ENCODE measurements around the gene YTHDC2. TPM values are rescaled to one million over a fixed set of nuclear protein-coding genes. Genes with fewer than 3 reads are reported as not detected.

YTHDC2 gene
- total RNA-seq, 4 donors from 2014 or later: 11.1 to 38.9 (median 21.2) TPM

DNA sequence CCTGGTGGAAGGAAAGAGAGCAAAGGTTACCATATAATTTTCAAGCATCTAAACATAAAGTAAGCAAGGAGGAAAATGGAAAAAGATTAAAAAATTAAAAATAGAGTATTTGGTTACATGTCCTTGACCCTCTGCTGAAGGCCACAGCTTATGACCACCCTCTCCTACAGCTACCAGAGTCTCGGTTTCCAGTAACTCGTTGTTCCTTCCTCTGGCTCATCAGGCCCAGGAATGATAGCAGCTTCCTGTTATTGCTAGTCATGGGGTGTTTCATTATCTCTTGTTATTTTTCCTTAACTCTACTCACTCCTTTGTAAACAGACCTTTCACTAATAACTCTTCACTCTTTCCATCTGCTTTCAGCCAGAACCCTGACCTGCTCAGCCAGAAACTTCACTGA is 102.2 kb downstream of the YTHDC2 start:
- TF ChIP-seq POLR2AphosphoS5 (IDR thresholded peaks at IDR 0.05) (no peak), EP300 (IDR thresholded peaks at IDR 0.05) (no peak), POLR2A (IDR thresholded peaks at IDR 0.05) (no peak)
- TF ChIP-seq, protein P1, sequence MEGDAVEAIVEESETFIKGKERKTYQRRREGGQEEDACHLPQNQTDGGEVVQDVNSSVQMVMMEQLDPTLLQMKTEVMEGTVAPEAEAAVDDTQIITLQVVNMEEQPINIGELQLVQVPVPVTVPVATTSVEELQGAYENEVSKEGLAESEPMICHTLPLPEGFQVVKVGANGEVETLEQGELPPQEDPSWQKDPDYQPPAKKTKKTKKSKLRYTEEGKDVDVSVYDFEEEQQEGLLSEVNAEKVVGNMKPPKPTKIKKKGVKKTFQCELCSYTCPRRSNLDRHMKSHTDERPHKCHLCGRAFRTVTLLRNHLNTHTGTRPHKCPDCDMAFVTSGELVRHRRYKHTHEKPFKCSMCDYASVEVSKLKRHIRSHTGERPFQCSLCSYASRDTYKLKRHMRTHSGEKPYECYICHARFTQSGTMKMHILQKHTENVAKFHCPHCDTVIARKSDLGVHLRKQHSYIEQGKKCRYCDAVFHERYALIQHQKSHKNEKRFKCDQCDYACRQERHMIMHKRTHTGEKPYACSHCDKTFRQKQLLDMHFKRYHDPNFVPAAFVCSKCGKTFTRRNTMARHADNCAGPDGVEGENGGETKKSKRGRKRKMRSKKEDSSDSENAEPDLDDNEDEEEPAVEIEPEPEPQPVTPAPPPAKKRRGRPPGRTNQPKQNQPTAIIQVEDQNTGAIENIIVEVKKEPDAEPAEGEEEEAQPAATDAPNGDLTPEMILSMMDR (IDR thresholded peaks at IDR 0.05): no peak
- no peaks in the 10 kb centered on the region for H3K4me1 ChIP-seq
- H3K27me3 ChIP-seq: peaks cover 3% of the 10 kb centered on the region
- 36 to 75% methylated on average over 2 of the region's 2 CpGs for WGBS, 2 donors (ENCODE audit: low coverage in 1 of 2)
- no peak overlapping the region for H3K27ac ChIP-seq
- H3K36me3 ChIP-seq: no peaks in the 10 kb centered on the region
- ATAC-seq: no peak
- H3K9me3 ChIP-seq: no peaks in the 10 kb centered on the region
- no peak overlapping the region for H3K4me3 ChIP-seq

DNA sequence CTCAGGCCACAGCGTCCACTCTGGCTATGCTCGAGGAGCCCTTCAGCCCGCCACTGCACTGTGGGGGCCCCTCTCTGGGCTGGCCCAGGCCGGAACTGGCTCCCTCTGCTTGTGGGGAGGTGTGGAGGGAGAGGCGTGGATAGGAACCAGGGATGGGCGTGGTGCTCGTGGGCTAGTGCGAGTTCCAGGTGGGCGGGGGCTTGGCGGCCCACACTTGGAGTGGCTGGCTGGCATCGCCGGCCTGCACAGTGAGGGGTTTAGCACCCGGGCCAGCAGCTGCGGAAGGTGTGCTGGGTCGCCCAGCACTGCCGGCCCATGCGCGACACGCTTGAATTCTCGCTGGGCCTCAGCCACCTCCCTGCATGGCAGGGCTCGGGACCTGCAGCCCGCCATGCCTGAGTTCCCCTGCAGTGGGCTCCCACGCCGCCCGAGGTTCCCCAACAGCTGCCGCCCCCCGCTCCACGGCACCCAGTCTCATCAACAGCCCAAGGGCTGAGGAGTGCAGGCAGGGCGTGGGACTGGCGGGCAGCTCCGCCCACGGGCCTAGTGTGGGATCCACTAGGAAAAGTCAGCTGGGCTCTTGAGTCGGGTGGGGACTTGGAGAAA is 103.8 kb downstream of the YTHDC2 start:
- WGBS, 2 donors (ENCODE audit: low coverage in 1 of 2): no CpG with 5 or more reads among the region's 33 CpGs
- H3K27ac ChIP-seq: no peak overlapping the region
- TF ChIP-seq POLR2A (IDR thresholded peaks at IDR 0.05): no peak
- TF ChIP-seq EP300 (IDR thresholded peaks at IDR 0.05): no peak
- no peak for TF ChIP-seq POLR2AphosphoS5 (IDR thresholded peaks at IDR 0.05)
- TF ChIP-seq, protein P1 (IDR thresholded peaks at IDR 0.05): no peak
- no peaks in the 10 kb centered on the region for H3K9me3 ChIP-seq
- H3K4me3 ChIP-seq: no peak overlapping the region
- H3K36me3 ChIP-seq: no peaks in the 10 kb centered on the region
- ATAC-seq: no peak
- no peaks in the 10 kb centered on the region for H3K4me1 ChIP-seq
- peaks cover 3% of the 10 kb centered on the region for H3K27me3 ChIP-seq

DNA sequence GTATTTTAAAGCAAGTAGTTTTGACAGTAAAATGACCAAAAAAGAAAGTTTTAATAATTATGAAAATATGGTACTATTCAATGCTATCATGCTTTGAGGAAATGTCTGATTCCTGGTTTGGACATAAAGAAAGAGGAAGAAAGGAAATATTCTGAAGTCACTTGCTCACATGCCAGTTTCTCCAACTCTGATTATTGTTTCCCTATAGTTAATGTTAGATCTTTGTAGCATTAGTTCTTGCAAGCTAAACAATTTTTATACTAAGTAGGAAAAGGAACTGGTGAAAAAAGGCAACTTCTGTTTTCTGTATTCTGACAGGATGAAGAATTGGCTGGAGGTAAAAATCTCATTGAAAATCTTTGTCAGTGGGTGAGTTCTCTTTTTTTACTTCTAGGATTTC is 119.5 kb downstream of the YTHDC2 start:
- H3K9me3 ChIP-seq: peaks cover 0 to 4% (median 0%) of the 10 kb centered on the region in 3 donors
- no peaks in the 10 kb centered on the region for H3K4me1 ChIP-seq
- H3K27ac ChIP-seq: no peak overlapping the region
- H3K27me3 ChIP-seq: no peaks in the 10 kb centered on the region
- H3K36me3 ChIP-seq: no peaks in the 10 kb centered on the region
- no peak for TF ChIP-seq EP300 (IDR thresholded peaks at IDR 0.05)
- TF ChIP-seq POLR2AphosphoS5 (IDR thresholded peaks at IDR 0.05): no peak
- TF ChIP-seq, protein P1 (IDR thresholded peaks at IDR 0.05): no peak
- TF ChIP-seq POLR2A (IDR thresholded peaks at IDR 0.05): no peak
- no peak overlapping the region for H3K4me3 ChIP-seq
- no peak for ATAC-seq

DNA sequence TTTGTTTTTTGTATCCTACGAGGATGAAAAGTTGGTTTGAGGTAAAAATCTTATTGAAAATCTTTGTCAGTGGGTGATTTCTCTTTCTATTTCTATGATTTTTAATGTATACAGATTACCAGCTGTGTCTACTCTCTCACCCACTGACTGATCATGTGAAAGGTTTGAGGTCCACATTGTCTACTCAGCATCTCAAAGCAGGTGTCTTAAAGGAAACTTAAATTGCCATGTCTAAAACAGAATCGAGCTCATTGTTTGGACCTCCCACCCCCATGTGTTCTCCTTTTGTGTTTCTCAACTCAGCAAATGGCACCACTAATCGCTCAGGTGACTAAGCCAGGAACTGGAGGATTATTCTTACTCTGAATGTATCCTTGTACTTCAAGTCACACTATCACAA is 121.5 kb downstream of the YTHDC2 start:
- no peak for ATAC-seq
- 69 to 77% methylated on average over 3 of the region's 3 CpGs for WGBS, 2 donors (ENCODE audit: low coverage in 1 of 2)
- Histone ChIP-seq H3K36me3 (no peaks in the 10 kb centered on the region), H3K4me1 (no peaks in the 10 kb centered on the region), H3K4me3 (no peak overlapping the region), H3K27ac (no peak overlapping the region), H3K9me3 (peaks cover 0 to 5% (median 0%) of the 10 kb centered on the region in 3 donors), H3K27me3 (no peaks in the 10 kb centered on the region)
- no peak for TF ChIP-seq POLR2AphosphoS5 (IDR thresholded peaks at IDR 0.05)
- TF ChIP-seq, protein P1 (IDR thresholded peaks at IDR 0.05): no peak

DNA sequence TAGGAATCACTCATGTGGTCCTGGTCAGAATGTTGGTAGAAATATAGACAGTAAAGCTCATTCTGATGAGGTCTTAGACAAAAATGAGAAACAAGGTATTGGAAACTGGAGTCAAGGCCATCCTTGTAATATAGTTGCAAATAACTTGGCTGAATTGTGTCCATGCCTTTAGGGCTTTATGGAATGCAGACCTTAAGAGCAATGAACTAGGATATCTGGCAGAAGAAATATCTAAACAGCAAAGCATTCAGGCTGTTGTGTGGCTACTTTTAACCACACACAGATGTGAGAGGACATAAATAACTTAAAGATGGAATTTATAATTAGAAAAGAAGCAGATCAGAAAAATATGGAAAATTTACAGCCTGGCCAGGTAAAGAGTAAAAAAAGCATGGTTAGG is 128.2 kb downstream of the YTHDC2 start:
- no peak for TF ChIP-seq POLR2A (IDR thresholded peaks at IDR 0.05)
- TF ChIP-seq POLR2AphosphoS5 (IDR thresholded peaks at IDR 0.05): no peak
- no peak for TF ChIP-seq EP300 (IDR thresholded peaks at IDR 0.05)
- TF ChIP-seq, protein P1 (IDR thresholded peaks at IDR 0.05): no peak
- no peak overlapping the region for H3K4me3 ChIP-seq
- no peaks in the 10 kb centered on the region for H3K36me3 ChIP-seq
- no peak for ATAC-seq
- peaks cover 0 to 5% (median 0%) of the 10 kb centered on the region in 3 donors for H3K9me3 ChIP-seq
- no peak overlapping the region for H3K27ac ChIP-seq
- H3K4me1 ChIP-seq: no peaks in the 10 kb centered on the region
- no peaks in the 10 kb centered on the region for H3K27me3 ChIP-seq
